ENCODE measurements around the gene GPR142. TPM values are rescaled to one million over a fixed set of nuclear protein-coding genes. Genes with fewer than 3 reads are reported as not detected.

The GPR142 gene, protein sequence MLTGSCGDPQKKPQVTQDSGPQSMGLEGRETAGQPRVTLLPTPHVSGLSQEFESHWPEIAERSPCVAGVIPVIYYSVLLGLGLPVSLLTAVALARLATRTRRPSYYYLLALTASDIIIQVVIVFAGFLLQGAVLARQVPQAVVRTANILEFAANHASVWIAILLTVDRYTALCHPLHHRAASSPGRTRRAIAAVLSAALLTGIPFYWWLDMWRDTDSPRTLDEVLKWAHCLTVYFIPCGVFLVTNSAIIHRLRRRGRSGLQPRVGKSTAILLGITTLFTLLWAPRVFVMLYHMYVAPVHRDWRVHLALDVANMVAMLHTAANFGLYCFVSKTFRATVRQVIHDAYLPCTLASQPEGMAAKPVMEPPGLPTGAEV
- total RNA-seq, result not detected

GRCh38 chr17:74367206-74367605 is at the start of gene GPR142:
TSS of gene GPR142 (plus strand) at chr17:74367506. CDS start at chr17:74369541, 2,035 bp downstream.

GRCh38 chr17:74325743-74326379 is 41.4 kb upstream of the GPR142 start, which contains the start of gene KIF19:
TSS of gene KIF19 (plus strand) at chr17:74326226. CDS start at chr17:74326350, 124 bp downstream.

DNA sequence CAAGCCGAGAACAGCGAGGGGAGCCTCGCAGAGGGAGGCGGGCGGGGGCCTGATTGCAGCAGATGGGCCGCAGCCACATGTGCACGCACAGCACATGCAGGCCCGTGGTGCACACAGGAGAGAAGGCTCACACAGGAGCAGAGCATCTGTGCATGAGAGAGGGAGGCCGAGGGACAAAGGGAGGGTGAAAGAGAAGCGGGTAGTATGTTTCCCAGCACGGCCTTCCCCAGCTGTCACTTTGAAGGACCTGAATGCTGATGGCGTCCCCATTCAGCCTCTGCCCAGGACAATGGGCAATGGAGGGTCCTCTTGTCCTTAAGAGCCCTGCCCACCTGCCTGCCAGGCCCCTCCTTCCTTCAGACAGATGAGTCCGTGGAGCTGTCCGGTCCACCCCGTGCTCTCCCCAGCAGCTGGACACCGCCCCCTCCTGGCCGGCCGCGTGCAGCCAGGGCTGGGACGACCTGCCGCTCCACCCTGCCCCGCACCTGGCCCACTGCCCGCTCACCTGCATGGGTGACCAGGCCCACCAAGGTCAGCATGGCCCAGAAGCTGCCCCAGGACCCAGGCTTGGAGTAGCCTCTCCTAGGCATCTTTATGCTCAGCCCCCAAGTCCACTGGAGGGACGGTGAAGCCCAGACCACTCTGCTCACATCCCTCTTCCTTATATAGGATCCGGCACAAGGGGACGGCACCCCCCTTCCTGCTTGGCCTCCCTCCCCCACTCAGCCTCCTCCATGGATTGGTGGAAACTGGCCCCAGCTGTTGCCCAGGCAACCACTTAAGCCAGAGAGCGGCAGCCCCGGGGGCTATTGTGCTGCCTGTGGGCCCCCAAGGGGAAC is 5.9 kb upstream of the GPR142 start, which contains the start of gene BTBD17:
Gene BTBD17 (minus strand): TSS at position 639 of the 839 bp plus-strand sequence. CDS start 49 bp downstream, at position 590.

Small RNAs within 50 kb of the gene (small RNA-seq; reads per million reads assigned to genes)
- not detected for gene RNA5SP448 (ENCODE audit: low replicate concordance)

Other genes starting within 250 kb of the GPR142 start
- 1,198 TPM for gene RPL38, start 163.8 kb upstream of the GPR142 start, total RNA-seq
- 17.2 TPM for gene TTYH2, start 153.9 kb upstream of the GPR142 start, total RNA-seq
- gene DNAI2, start 93.3 kb upstream of the GPR142 start, total RNA-seq, result not detected
- gene KIF19, start 41.3 kb upstream of the GPR142 start, total RNA-seq, result 0.63 TPM
- gene BTBD17, start 5.6 kb upstream of the GPR142 start, total RNA-seq, result 4.7 TPM
- 5.6 TPM for gene GPRC5C, start 64.6 kb downstream of the GPR142 start, total RNA-seq
- 2.5 TPM for gene CD300A, start 99.1 kb downstream of the GPR142 start, total RNA-seq
- gene CD300LB, start 164.0 kb downstream of the GPR142 start, total RNA-seq, result not detected
- gene CD300C, start 178.6 kb downstream of the GPR142 start, total RNA-seq, result not detected
- gene CD300H, start 200.0 kb downstream of the GPR142 start, total RNA-seq, result not detected
- not detected for gene CD300LD, start 224.8 kb downstream of the GPR142 start, total RNA-seq

Data from parietal lobe (tissue), 2 donors.